ENCODE measurements around the gene ESR1. TPM values are rescaled to one million over a fixed set of nuclear protein-coding genes. Genes with fewer than 3 reads are reported as not detected.

The ESR1 gene
- total RNA-seq, 1 experiment from 2014 or later: not detected

GRCh38 chr6:151869787-151870186 is 62.3 kb downstream of the ESR1 start:
- Histone ChIP-seq H2BK5ac (ENCODE audit: insufficient read length, low read length) (no peak overlapping the region), H4K5ac (ENCODE audit: insufficient read length, low read depth, low read length) (no peak overlapping the region), H3K18ac (ENCODE audit: insufficient read length, low read depth, low read length) (no peak overlapping the region), H3K56ac (ENCODE audit: insufficient read length, low read depth, low read length) (no peak overlapping the region), H4K20me1 (ENCODE audit: control insufficient read depth, insufficient read depth, insufficient read length) (no peaks in the 10 kb centered on the region), H2BK15ac (ENCODE audit: low read depth, low read length) (no peak overlapping the region), H3T11ph (ENCODE audit: low read length) (no peak overlapping the region), H3K4me2 (ENCODE audit: insufficient read depth, insufficient read length, low read length) (no peak overlapping the region), H2AK5ac (ENCODE audit: insufficient read length, low read length) (no peak overlapping the region), H3K27me3 (ENCODE audit: insufficient read depth, low read length) (no peaks in the 10 kb centered on the region), H4K8ac (replicated peaks; ENCODE audit: insufficient read length, low read depth, low read length) (no peak overlapping the region), H3K9ac (ENCODE audit: extremely low read depth, insufficient read length, low read length) (no peak overlapping the region), H3K4ac (ENCODE audit: low read depth, low read length) (no peak overlapping the region), H3K23me2 (ENCODE audit: insufficient read length, low read depth, low read length, poor library complexity, severe bottlenecking) (no peaks in the 10 kb centered on the region), H3K27ac (ENCODE audit: insufficient read length, low read depth, low read length) (no peak overlapping the region), H3K79me1 (ENCODE audit: insufficient read depth, low read depth, low read length, poor library complexity, severe bottlenecking) (no peaks in the 10 kb centered on the region), H3K79me2 (ENCODE audit: insufficient read depth, low read length) (no peaks in the 10 kb centered on the region), H2AFZ (ENCODE audit: low read length) (no peak overlapping the region), H2BK12ac (ENCODE audit: insufficient read length, low read depth, low read length) (no peak overlapping the region), H3K4me1 (ENCODE audit: insufficient read depth, low read length) (no peaks in the 10 kb centered on the region), H3K14ac (ENCODE audit: insufficient read depth, low read length) (no peak overlapping the region), H2BK20ac (ENCODE audit: low read depth, low read length, poor library complexity, severe bottlenecking) (no peak overlapping the region), H3K23ac (ENCODE audit: insufficient read length, low read depth, low read length) (no peak overlapping the region), H3K9me3 (ENCODE audit: control insufficient read depth, low read depth, low read length) (no peaks in the 10 kb centered on the region), H4K91ac (ENCODE audit: insufficient read length, low read depth, low read length) (no peak overlapping the region), H2BK120ac (ENCODE audit: low read depth, low read length, poor library complexity, severe bottlenecking) (no peak overlapping the region)
- Mint-ChIP-seq H3K27me3 (ENCODE audit: low read depth) (no peaks in the 10 kb centered on the region), H3K9me3 (peaks cover 0 to 5% of the 10 kb centered on the region in 2 experiments; a peak in 1 of 5 replicates), H3K36me3 (ENCODE audit: insufficient read depth in 1 of 3, low read depth in 3 of 3) (no peaks in the 10 kb centered on the region; a peak in 1 of 7 replicates), H3K4me3 (no peak overlapping the region), H3K4me1 (no peaks in the 10 kb centered on the region), H3K27ac (no peak overlapping the region)
- no peak for DNase-seq
- no peak for TF ChIP-seq CTCF (conservative IDR thresholded peaks at IDR 0.05)
- WGBS (ENCODE audit: extremely low coverage, insufficient read length, low lambda C conversion rate): no CpG with 5 or more reads among the region's 1 CpG
